HG03432 (cell line): ENCODE measurements around the gene ABRACL.
"Not testable (repeated sequence)": the region's sequence is repeated elsewhere in the genome, so short reads cannot be mapped to it uniquely, and the experiment has no call there.

ENCODE experiments used
- ATAC-seq: cut with Tn5 transposase; IDR thresholded peaks from one replicate; pipeline ENCODE4 v1.9.1; 2021; ENCODE audit warnings: mild to moderate bottlenecking, moderate library complexity; ENCODE audit not compliant: unreplicated experiment

Gene ABRACL

GRCh38 chr6:139010674-139011073 is 17.9 kb upstream of the ABRACL start:
- no peak for ATAC-seq

- no peak for ATAC-seq
Observed at GRCh38 chr6:139011980-139012379, 16.6 kb upstream of the ABRACL start.

- ATAC-seq: no peak
Observed at GRCh38 chr6:139013185-139013800, 15.3 kb upstream of the ABRACL start.

- no peak for ATAC-seq
Observed at GRCh38 chr6:139014945-139015344, 13.6 kb upstream of the ABRACL start.

- peak; percentile 97 for ATAC-seq
Observed at GRCh38 chr6:139016337-139017213, 12.0 kb upstream of the ABRACL start.

GRCh38 chr6:139017227-139017626 is 11.3 kb upstream of the ABRACL start:
- ATAC-seq: no peak

- ATAC-seq: no peak
Observed at GRCh38 chr6:139019722-139020121, 8.8 kb upstream of the ABRACL start.

- ATAC-seq: no peak
Observed at GRCh38 chr6:139020689-139021088, 7.9 kb upstream of the ABRACL start.

GRCh38 chr6:139025416-139025815 is 3.1 kb upstream of the ABRACL start:
- not testable (repeated sequence) for ATAC-seq

- peak; percentile 20 for ATAC-seq
Observed at GRCh38 chr6:139027620-139028182, 844 bp upstream of the ABRACL start.

- ATAC-seq: peak; percentile 1
Observed at GRCh38 chr6:139028215-139028657, 309 bp upstream of the ABRACL start.

GRCh38 chr6:139029470-139030227 is 1.1 kb downstream of the ABRACL start:
- peak; percentile 35 for ATAC-seq

- peak; percentile 49 for ATAC-seq
Observed at GRCh38 chr6:139030228-139030963, 1.9 kb downstream of the ABRACL start.

GRCh38 chr6:139037490-139037889 is 8.9 kb downstream of the ABRACL start:
- no peak for ATAC-seq

- ATAC-seq: no peak
Observed at GRCh38 chr6:139044250-139044649, 15.7 kb downstream of the ABRACL start.

- ATAC-seq: no peak
Observed at GRCh38 chr6:139047677-139048076, 19.1 kb downstream of the ABRACL start.

- not testable (repeated sequence) for ATAC-seq
Observed at GRCh38 chr6:139048912-139049311, 20.4 kb downstream of the ABRACL start.

GRCh38 chr6:139050131-139050769 is 21.7 kb downstream of the ABRACL start:
- not testable (repeated sequence) for ATAC-seq

GRCh38 chr6:139050770-139051313 is 22.3 kb downstream of the ABRACL start:
- ATAC-seq: no peak
